ENCODE data around the gene CATSPER1. TPM values are rescaled to one million over a fixed set of nuclear protein-coding genes. Genes with fewer than 3 reads are reported as not detected.

CATSPER1 gene
- total RNA-seq, 4 donors from 2014 or later: 1.5 TPM; not detected in 3

- TF ChIP-seq CTCF (IDR thresholded peaks at IDR 0.05; ENCODE audit: low read depth): no peak
These were observed 9.5 kb downstream of the CATSPER1 start for GRCh38 chr11:66016793-66017177.

GRCh38 chr11:66015936-66016792, 10.1 kb downstream of the CATSPER1 start:
- TF ChIP-seq CTCF (IDR thresholded peaks at IDR 0.05; ENCODE audit: low read depth): no peak

GRCh38 chr11:66015454-66015881, 10.8 kb downstream of the CATSPER1 start:
- no peak for TF ChIP-seq CTCF (IDR thresholded peaks at IDR 0.05; ENCODE audit: low read depth)

- TF ChIP-seq CTCF (IDR thresholded peaks at IDR 0.05; ENCODE audit: low read depth): no peak
These were observed 11.3 kb downstream of the CATSPER1 start for GRCh38 chr11:66014804-66015453.

GRCh38 chr11:66013762-66014100, 12.5 kb downstream of the CATSPER1 start:
- no peak for TF ChIP-seq CTCF (IDR thresholded peaks at IDR 0.05; ENCODE audit: low read depth)

- no peak for TF ChIP-seq CTCF (IDR thresholded peaks at IDR 0.05; ENCODE audit: low read depth)
These were observed 13.1 kb downstream of the CATSPER1 start for GRCh38 chr11:66012946-66013761.

All from subcutaneous adipose tissue (tissue), 4 donors.